Mesenchymal stem cell (in vitro differentiated cells and primary cell): Measurements from ENCODE around the gene CRB1.

ENCODE experiments used
- DNase-seq: peaks from one replicate; pipeline ENCODE4 v3.0.0-alpha.2; 2013
- H2AFZ ChIP-seq: one replicate; pipeline ENCODE4 v1.6.1; 2013; ENCODE audit warnings: low read depth, mild to moderate bottlenecking, control low read depth, inconsistent platforms, low read length, moderate library complexity
- H2AK5ac ChIP-seq: 2 replicates; pipeline ENCODE4 v1.6.1; 2013; ENCODE audit warnings: low read length, moderate library complexity, mild to moderate bottlenecking, inconsistent platforms; ENCODE audit not compliant: severe bottlenecking
- H2BK120ac ChIP-seq: one replicate; pipeline ENCODE4 v1.6.1; 2013; ENCODE audit warnings: low read depth, mild to moderate bottlenecking, inconsistent platforms, low read length, moderate library complexity
- H2BK12ac ChIP-seq, 2 experiments: one replicate each; pipeline ENCODE4 v1.6.1; 2013; ENCODE audit warnings: inconsistent platforms in 2 of 2, low read length in 2 of 2, mild to moderate bottlenecking in 2 of 2, moderate library complexity in 2 of 2, control low read depth in 1 of 2
- H2BK15ac ChIP-seq: one replicate; pipeline ENCODE4 v1.6.1; 2013; ENCODE audit warnings: mild to moderate bottlenecking, low read depth, inconsistent platforms; ENCODE audit not compliant: poor library complexity, severe bottlenecking
- H2BK5ac ChIP-seq: 2 replicates; pipeline ENCODE4 v1.6.1; 2013; ENCODE audit warnings: low read depth, mild to moderate bottlenecking, low read length, control low read depth, inconsistent platforms; ENCODE audit not compliant: poor library complexity, severe bottlenecking
- H3K14ac ChIP-seq, 2 experiments: one replicate each; pipeline ENCODE4 v1.6.1; 2013; ENCODE audit warnings: inconsistent platforms in 2 of 2, low read length in 2 of 2, control low read depth in 1 of 2, mild to moderate bottlenecking in 1 of 2, moderate library complexity in 1 of 2
- H3K18ac ChIP-seq, 2 experiments: one replicate each; pipeline ENCODE4 v1.6.1; 2013; ENCODE audit warnings: inconsistent platforms in 2 of 2, low read length in 2 of 2, control low read depth in 1 of 2, low read depth in 1 of 2, mild to moderate bottlenecking in 1 of 2
- H3K23ac ChIP-seq, 2 experiments: one replicate each; pipeline ENCODE4 v1.6.1; 2013; ENCODE audit warnings: inconsistent platforms in 2 of 2, low read length in 2 of 2, mild to moderate bottlenecking in 2 of 2, moderate library complexity in 2 of 2, control low read depth in 1 of 2
- H3K27ac ChIP-seq: 2 replicates; pipeline ENCODE4 v1.5.1; 2013; ENCODE audit warnings: mild to moderate bottlenecking, moderate library complexity, low read length, control low read depth, inconsistent platforms; ENCODE audit not compliant: poor library complexity, severe bottlenecking
- H3K27me3 ChIP-seq, 2 experiments: 2 replicates each; pipeline versions ENCODE4 v1.6.1 to v1.7.0; 2013; ENCODE audit warnings: low read length in 2 of 2, mild to moderate bottlenecking in 2 of 2, moderate library complexity in 2 of 2, control low read depth in 1 of 2, inconsistent platforms in 1 of 2; ENCODE audit not compliant: control insufficient read depth in 1 of 2, insufficient read depth in 1 of 2
- H3K36me3 ChIP-seq, 2 experiments: 2 replicates each; pipeline versions ENCODE4 v1.6.1 to v1.7.0; 2013; ENCODE audit warnings: low read length in 2 of 2, control low read depth in 1 of 2, inconsistent platforms in 1 of 2, low read depth in 1 of 2, mild to moderate bottlenecking in 1 of 2; ENCODE audit not compliant: insufficient read depth in 2 of 2, control insufficient read depth in 1 of 2
- H3K4ac ChIP-seq, 2 experiments: one replicate each; pipeline ENCODE4 v1.6.1; 2013; ENCODE audit warnings: inconsistent platforms in 2 of 2, low read length in 2 of 2, mild to moderate bottlenecking in 2 of 2, moderate library complexity in 2 of 2, control low read depth in 1 of 2, low read depth in 1 of 2
- H3K4me1 ChIP-seq: 2 replicates; pipeline ENCODE4 v1.6.1; 2013; ENCODE audit warnings: low read depth, low read length, control low read depth; ENCODE audit not compliant: control insufficient read depth, insufficient read depth
- H3K4me2 ChIP-seq: 2 replicates; pipeline ENCODE4 v1.6.1; 2013; ENCODE audit warnings: low read length, mild to moderate bottlenecking, inconsistent platforms; ENCODE audit not compliant: poor library complexity, severe bottlenecking
- H3K4me3 ChIP-seq, 2 experiments: 2 replicates each; pipeline versions ENCODE4 v1.5.1 to v1.7.0; 2013; ENCODE audit warnings: low read length in 2 of 2, mild to moderate bottlenecking in 2 of 2, control low read depth in 1 of 2, low read depth in 1 of 2; ENCODE audit not compliant: insufficient read depth in 1 of 2
- H3K79me1 ChIP-seq: replicated peaks from 2 replicates; pipeline ENCODE4 v1.6.1; 2013; ENCODE audit warnings: mild to moderate bottlenecking, control low read depth, low read length, inconsistent platforms; ENCODE audit not compliant: poor library complexity, severe bottlenecking
- H3K9ac ChIP-seq: 2 replicates; pipeline ENCODE4 v1.7.0; 2013; ENCODE audit warnings: mild to moderate bottlenecking, low read length, moderate library complexity
- H3K9me3 ChIP-seq: 2 replicates; pipeline ENCODE4 v1.7.0; 2013; ENCODE audit warnings: mild to moderate bottlenecking, low read length; ENCODE audit not compliant: control insufficient read depth
- H4K8ac ChIP-seq: one replicate; pipeline ENCODE4 v1.6.1; 2013; ENCODE audit warnings: inconsistent platforms, mild to moderate bottlenecking, low read length, moderate library complexity
- H4K91ac ChIP-seq: one replicate; pipeline ENCODE4 v1.6.1; 2013; ENCODE audit warnings: mild to moderate bottlenecking, low read length, inconsistent platforms
- WGBS: methylation state at CpG from one replicate; pipeline ENCODE4 v1.1.7; 2013; ENCODE audit warnings: mixed read lengths; 5-methylcytosine and 5-hydroxymethylcytosine counted together

CRB1 gene

GRCh38 chr1:197464044-197464443 is 196.0 kb downstream of the CRB1 start:
- H3K4me1 ChIP-seq: no peaks in the 10 kb centered on the region
- no peak overlapping the region for H4K91ac ChIP-seq
- H3K4me3 ChIP-seq: peak overlapping the region in 1 of 2 experiments; percentile 32
- H2AFZ ChIP-seq: no peak overlapping the region
- H3K79me1 ChIP-seq: no peaks in the 10 kb centered on the region
- no peaks in the 10 kb centered on the region for H3K9me3 ChIP-seq
- H2BK15ac ChIP-seq: no peak overlapping the region
- no peak overlapping the region for H3K18ac ChIP-seq
- no peaks in the 10 kb centered on the region for H3K27me3 ChIP-seq
- H4K8ac ChIP-seq: no peak overlapping the region
- H3K14ac ChIP-seq: no peak overlapping the region
- DNase-seq: peak; percentile 93
- no peak overlapping the region for H2BK120ac ChIP-seq
- H3K4me2 ChIP-seq: no peak overlapping the region
- WGBS: 31% methylated on average over 7 of the region's 7 CpGs
- H3K36me3 ChIP-seq: no peaks in the 10 kb centered on the region
- H3K4ac ChIP-seq: no peak overlapping the region
- H3K23ac ChIP-seq: no peak overlapping the region
- H2AK5ac ChIP-seq: no peak overlapping the region
- peak overlapping the region; percentile 79 for H3K9ac ChIP-seq
- H2BK12ac ChIP-seq: no peak overlapping the region
- H3K27ac ChIP-seq: no peak overlapping the region
- no peak overlapping the region for H2BK5ac ChIP-seq

- Histone ChIP-seq H3K4me2 (no peak overlapping the region), H2BK15ac (no peak overlapping the region), H3K4me3 (no peak overlapping the region), H3K9me3 (no peaks in the 10 kb centered on the region), H3K14ac (no peak overlapping the region), H2AFZ (no peak overlapping the region), H3K79me1 (no peaks in the 10 kb centered on the region), H3K4me1 (no peaks in the 10 kb centered on the region), H3K36me3 (no peaks in the 10 kb centered on the region), H2BK5ac (no peak overlapping the region), H3K23ac (no peak overlapping the region), H2BK12ac (no peak overlapping the region), H2AK5ac (no peak overlapping the region), H4K91ac (no peak overlapping the region), H3K4ac (no peak overlapping the region), H3K18ac (peak overlapping the region in 1 of 2 experiments; percentile 37), H3K27me3 (no peaks in the 10 kb centered on the region), H4K8ac (peak overlapping the region; percentile 12), H3K27ac (no peak overlapping the region), H2BK120ac (no peak overlapping the region), H3K9ac (no peak overlapping the region)
- DNase-seq: no peak
- 96% methylated on average over 3 of the region's 3 CpGs for WGBS
Measured at GRCh38 chr1:197465528-197466327, 197.7 kb downstream of the CRB1 start.

- no peaks in the 10 kb centered on the region for H3K36me3 ChIP-seq
- no peak overlapping the region for H2BK5ac ChIP-seq
- H4K91ac ChIP-seq: no peak overlapping the region
- WGBS: 65% methylated on average over 3 of the region's 3 CpGs
- no peak overlapping the region for H3K14ac ChIP-seq
- H4K8ac ChIP-seq: no peak overlapping the region
- H3K18ac ChIP-seq: no peak overlapping the region
- no peaks in the 10 kb centered on the region for H3K27me3 ChIP-seq
- H3K23ac ChIP-seq: no peak overlapping the region
- no peak overlapping the region for H3K9ac ChIP-seq
- no peak overlapping the region for H3K27ac ChIP-seq
- DNase-seq: no peak
- H3K4me1 ChIP-seq: no peaks in the 10 kb centered on the region
- no peak overlapping the region for H2BK15ac ChIP-seq
- H3K79me1 ChIP-seq: no peaks in the 10 kb centered on the region
- no peak overlapping the region for H2BK120ac ChIP-seq
- no peak overlapping the region for H2AFZ ChIP-seq
- no peak overlapping the region for H3K4ac ChIP-seq
- no peak overlapping the region for H3K4me2 ChIP-seq
- H3K4me3 ChIP-seq: no peak overlapping the region
- no peak overlapping the region for H2BK12ac ChIP-seq
- no peaks in the 10 kb centered on the region for H3K9me3 ChIP-seq
- H2AK5ac ChIP-seq: no peak overlapping the region
Measured at GRCh38 chr1:197466813-197467212, 198.8 kb downstream of the CRB1 start.

- Histone ChIP-seq H3K36me3 (no peaks in the 10 kb centered on the region), H2BK120ac (no peak overlapping the region), H2AFZ (no peak overlapping the region), H2BK12ac (no peak overlapping the region), H3K27ac (no peak overlapping the region), H3K23ac (no peak overlapping the region), H3K9me3 (no peaks in the 10 kb centered on the region), H3K4ac (no peak overlapping the region), H4K91ac (no peak overlapping the region), H3K79me1 (no peaks in the 10 kb centered on the region), H2BK5ac (no peak overlapping the region), H3K9ac (no peak overlapping the region), H2BK15ac (no peak overlapping the region), H3K4me3 (no peak overlapping the region), H3K4me1 (no peaks in the 10 kb centered on the region), H2AK5ac (no peak overlapping the region), H3K14ac (no peak overlapping the region), H4K8ac (no peak overlapping the region), H3K18ac (peak overlapping the region in 1 of 2 experiments; percentile 69), H3K27me3 (no peaks in the 10 kb centered on the region), H3K4me2 (no peak overlapping the region)
- 67% methylated on average over 1 of the region's 1 CpG for WGBS
- peak; percentile 57 for DNase-seq
Measured at GRCh38 chr1:197467881-197468280, 199.8 kb downstream of the CRB1 start.
